Sigmoid colon (tissue), 4 donors: ENCODE results near the gene MAST4.

ENCODE experiments used
- EP300 ChIP-seq, 4 donors: sonication (generic); formaldehyde crosslinking; IDR thresholded peaks; one replicate each; pipeline ENCODE4 v1.6.1; 2017; ENCODE audit warnings: antibody characterized with exemption in 4 of 4
- POLR2A ChIP-seq, 2 donors: fragments of 450-650 bp; IDR thresholded peaks; one replicate each; pipeline ENCODE4 v1.6.1; 2016; ENCODE audit warnings: antibody characterized with exemption in 2 of 2, mild to moderate bottlenecking in 2 of 2, moderate library complexity in 2 of 2
- TF ChIP-seq, protein P1 (sequence below), 4 experiments: fragments of 450-650 bp in 3 of 4; fragments of 200-600 bp in 1 of 4; IDR thresholded peaks; one replicate each; pipeline ENCODE4 v1.5.1; 2016 to 2019; ENCODE audit warnings: antibody characterized with exemption in 4 of 4, mild to moderate bottlenecking in 3 of 4, moderate library complexity in 2 of 4

DNA sequence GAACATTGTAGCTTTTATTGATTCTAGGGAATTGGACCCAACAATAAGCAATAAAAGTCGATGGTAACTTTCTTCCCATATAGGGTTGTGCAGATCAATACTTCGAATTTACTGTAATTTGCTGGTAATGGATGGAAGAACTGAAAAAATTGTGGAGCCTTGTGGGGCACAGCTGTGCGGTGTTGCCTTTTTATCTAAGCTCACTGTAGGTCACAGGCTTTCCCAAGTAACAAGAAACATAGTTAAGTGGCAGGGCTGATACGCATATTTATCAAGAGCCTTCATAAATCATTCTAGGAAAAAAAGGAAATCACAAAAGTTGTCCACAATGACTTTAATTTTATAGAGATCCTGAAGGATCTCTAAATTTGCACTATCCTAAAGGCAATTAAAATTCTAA is 292.9 kb downstream of the MAST4 start:
- TF ChIP-seq, protein P1, sequence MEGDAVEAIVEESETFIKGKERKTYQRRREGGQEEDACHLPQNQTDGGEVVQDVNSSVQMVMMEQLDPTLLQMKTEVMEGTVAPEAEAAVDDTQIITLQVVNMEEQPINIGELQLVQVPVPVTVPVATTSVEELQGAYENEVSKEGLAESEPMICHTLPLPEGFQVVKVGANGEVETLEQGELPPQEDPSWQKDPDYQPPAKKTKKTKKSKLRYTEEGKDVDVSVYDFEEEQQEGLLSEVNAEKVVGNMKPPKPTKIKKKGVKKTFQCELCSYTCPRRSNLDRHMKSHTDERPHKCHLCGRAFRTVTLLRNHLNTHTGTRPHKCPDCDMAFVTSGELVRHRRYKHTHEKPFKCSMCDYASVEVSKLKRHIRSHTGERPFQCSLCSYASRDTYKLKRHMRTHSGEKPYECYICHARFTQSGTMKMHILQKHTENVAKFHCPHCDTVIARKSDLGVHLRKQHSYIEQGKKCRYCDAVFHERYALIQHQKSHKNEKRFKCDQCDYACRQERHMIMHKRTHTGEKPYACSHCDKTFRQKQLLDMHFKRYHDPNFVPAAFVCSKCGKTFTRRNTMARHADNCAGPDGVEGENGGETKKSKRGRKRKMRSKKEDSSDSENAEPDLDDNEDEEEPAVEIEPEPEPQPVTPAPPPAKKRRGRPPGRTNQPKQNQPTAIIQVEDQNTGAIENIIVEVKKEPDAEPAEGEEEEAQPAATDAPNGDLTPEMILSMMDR (IDR thresholded peaks at IDR 0.05): no peak
- no peak for TF ChIP-seq EP300 (IDR thresholded peaks at IDR 0.05)
- TF ChIP-seq POLR2A (IDR thresholded peaks at IDR 0.05): no peak
